OCI-LY7 (cell line): ENCODE results near the gene MACC1. TPM values are rescaled to one million over a fixed set of nuclear protein-coding genes. Genes with fewer than 3 reads are reported as not detected.

Experiments
- BruUV-seq: library from RNA; stranded (reverse); fragments of 400-500 nt; replicated peaks from 2 replicates; lab custom pipeline; 2021; lab: Mats Ljungman, UMichigan
- CTCF ChIA-PET: fragments of 300-600 bp; sonication (Branson Sonifier 250); formaldehyde crosslinking; loops from one replicate; lab custom pipeline; 2022; ENCODE audit warnings: antibody characterized with exemption; ENCODE audit not compliant: unreplicated experiment; lab: Charles Lee
- POLR2A ChIA-PET: fragments of 300-600 bp; sonication (Branson Sonifier 250); formaldehyde crosslinking; loops from one replicate; lab custom pipeline; 2022; ENCODE audit warnings: antibody characterized with exemption; lab: Charles Lee
- DNase-seq: peaks from one replicate; pipeline ENCODE4 v3.0.0-alpha.2; 2015; ENCODE audit warnings: low spot score
- H2AFZ ChIP-seq: fragments of 200-600 bp; sonication (generic), shearing (Covaris generic); 2 replicates; pipeline ENCODE4 v1.6.1; 2014; ENCODE audit warnings: mild to moderate bottlenecking, antibody characterized with exemption, low read length, moderate library complexity
- H3K27ac ChIP-seq: fragments of 200-600 bp; sonication (generic); 2 replicates; pipeline ENCODE4 v1.5.1; 2014; ENCODE audit warnings: mixed run types, low read depth, mild to moderate bottlenecking, moderate library complexity, low read length, inconsistent platforms; ENCODE audit not compliant: poor library complexity, severe bottlenecking
- H3K36me3 ChIP-seq: fragments of 200-600 bp; sonication (generic); 2 replicates; pipeline ENCODE4 v1.6.1; 2014; ENCODE audit warnings: mild to moderate bottlenecking, antibody characterized with exemption, low read length, moderate library complexity, mixed read lengths; ENCODE audit not compliant: insufficient read depth
- H3K4me1 ChIP-seq: fragments of 200-600 bp; sonication (generic); 2 replicates; pipeline ENCODE4 v1.5.1; 2014; ENCODE audit warnings: mild to moderate bottlenecking, low read length; ENCODE audit not compliant: insufficient read depth, poor library complexity, severe bottlenecking
- H3K4me2 ChIP-seq: fragments of 200-600 bp; sonication (generic); 2 replicates; pipeline ENCODE4 v1.6.1; 2014; ENCODE audit warnings: mild to moderate bottlenecking, low read length
- H3K4me3 ChIP-seq: fragments of 200-600 bp; sonication (generic); 2 replicates; pipeline ENCODE4 v1.5.1; 2014; ENCODE audit warnings: mild to moderate bottlenecking, low read depth, low read length; ENCODE audit not compliant: poor library complexity, severe bottlenecking
- H3K79me2 ChIP-seq: fragments of 200-600 bp; sonication (generic); 2 replicates; pipeline ENCODE4 v1.6.1; 2016; ENCODE audit warnings: low read depth, mild to moderate bottlenecking, low read length, moderate library complexity, mixed read lengths; ENCODE audit not compliant: insufficient read depth
- H3K9me2 ChIP-seq: fragments of 200-600 bp; sonication (generic); 2 replicates; pipeline ENCODE4 v1.6.1; 2016; ENCODE audit warnings: mild to moderate bottlenecking, low read length, mixed read lengths; ENCODE audit not compliant: insufficient read depth
- H3K9me3 ChIP-seq: fragments of 200-600 bp; sonication (generic); 2 replicates; pipeline ENCODE4 v1.6.1; 2014; ENCODE audit warnings: mild to moderate bottlenecking, mixed run types, low read length, mixed read lengths
- H4K20me1 ChIP-seq: fragments of 200-600 bp; sonication (generic); 2 replicates; pipeline ENCODE4 v1.6.1; 2014; ENCODE audit warnings: mild to moderate bottlenecking, antibody characterized with exemption, low read length, moderate library complexity, mixed read lengths; ENCODE audit not compliant: insufficient read depth
- EZH2phosphoT487 ChIP-seq: fragments of 200-600 bp; sonication (generic); IDR thresholded peaks from 2 replicates; pipeline ENCODE4 v1.6.1; 2018; ENCODE audit warnings: low read depth, borderline replicate concordance, mild to moderate bottlenecking, mixed run types, antibody characterized with exemption, low read length, moderate library complexity, mixed read lengths
- intact Hi-C: fragments of 100-400 bp; cut with micrococcal nuclease; formaldehyde crosslinking; loops from one replicate; pipeline ENCODE4 v1.10.0; 2022; ENCODE audit not compliant: unreplicated experiment
- total RNA-seq, 2 experiments: library from RNA; depleted of rRNA in 1 of 2; stranded (reverse); fragments of >200 nt in 1 of 2; shearing (Covaris generic) in 1 of 2; gene quantifications; 2 replicates each; pipeline ENCODE4 v1.2.3, GENCODE V29; 2014 to 2022
- TF ChIP-seq, protein P1 (sequence below): fragments of 200-600 bp; sonication (generic); conservative IDR thresholded peaks from 2 replicates; pipeline ENCODE4 v1.5.1; 2014; ENCODE audit warnings: mild to moderate bottlenecking, antibody characterized with exemption, low read length, moderate library complexity, mixed read lengths

The MACC1 gene
- total RNA-seq, 2 experiments from 2014 or later = 5.0 to 11.1 TPM

DNA sequence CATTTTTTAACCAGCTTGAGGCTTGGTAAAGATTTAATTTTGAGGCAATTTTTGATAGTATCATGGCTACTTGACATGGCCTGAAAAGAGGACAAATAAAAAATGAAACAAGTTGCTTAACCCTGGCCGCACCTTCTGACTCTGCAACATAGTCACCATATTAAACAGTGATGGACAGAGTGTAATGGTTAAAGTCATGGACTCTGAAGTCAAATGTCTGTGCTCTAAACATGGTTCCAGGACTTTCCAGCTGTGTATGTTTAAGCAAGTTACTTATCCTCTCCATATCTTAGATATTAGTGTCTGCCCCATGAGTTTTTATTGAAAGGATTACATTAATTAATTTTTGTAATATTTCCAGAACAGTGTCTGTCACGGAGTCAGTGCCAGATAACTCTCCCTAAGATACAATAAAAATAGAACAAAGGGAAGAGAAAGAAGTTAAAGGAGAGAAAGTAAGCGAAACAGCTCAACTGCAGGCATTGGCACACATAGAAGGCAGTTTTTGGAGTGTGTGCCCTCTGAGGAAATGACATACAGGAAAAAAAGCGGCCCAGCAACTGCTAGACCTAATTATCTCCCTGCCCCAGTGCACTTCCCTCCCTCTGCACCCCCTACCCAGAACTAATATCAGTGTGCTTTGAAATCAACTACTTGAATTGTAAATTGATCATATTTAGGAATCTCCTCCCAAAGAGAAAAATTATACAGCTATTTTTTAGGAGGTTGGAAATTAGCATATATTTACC lies 65.3 kb downstream of the MACC1 start:
- no peak overlapping the region for H2AFZ ChIP-seq
- H3K9me3 ChIP-seq = no peaks in the 10 kb centered on the region
- H3K27ac ChIP-seq = no peak overlapping the region
- H3K4me1 ChIP-seq = no peaks in the 10 kb centered on the region
- intact Hi-C loops = no loop called here
- ChIA-PET POLR2A (interaction anchor here (1.1 to 1.2 kb wide), 2 partner anchors 17 to 96 kb away, joined by 3 to 4 read pairs; no protein-coding TSS in a partner anchor), CTCF (no interaction called here)
- BruUV-seq = no TSS peak
- no peak for DNase-seq
- no peak overlapping the region for H3K4me2 ChIP-seq
- no peak for TF ChIP-seq EZH2phosphoT487
- TF ChIP-seq, protein P1, sequence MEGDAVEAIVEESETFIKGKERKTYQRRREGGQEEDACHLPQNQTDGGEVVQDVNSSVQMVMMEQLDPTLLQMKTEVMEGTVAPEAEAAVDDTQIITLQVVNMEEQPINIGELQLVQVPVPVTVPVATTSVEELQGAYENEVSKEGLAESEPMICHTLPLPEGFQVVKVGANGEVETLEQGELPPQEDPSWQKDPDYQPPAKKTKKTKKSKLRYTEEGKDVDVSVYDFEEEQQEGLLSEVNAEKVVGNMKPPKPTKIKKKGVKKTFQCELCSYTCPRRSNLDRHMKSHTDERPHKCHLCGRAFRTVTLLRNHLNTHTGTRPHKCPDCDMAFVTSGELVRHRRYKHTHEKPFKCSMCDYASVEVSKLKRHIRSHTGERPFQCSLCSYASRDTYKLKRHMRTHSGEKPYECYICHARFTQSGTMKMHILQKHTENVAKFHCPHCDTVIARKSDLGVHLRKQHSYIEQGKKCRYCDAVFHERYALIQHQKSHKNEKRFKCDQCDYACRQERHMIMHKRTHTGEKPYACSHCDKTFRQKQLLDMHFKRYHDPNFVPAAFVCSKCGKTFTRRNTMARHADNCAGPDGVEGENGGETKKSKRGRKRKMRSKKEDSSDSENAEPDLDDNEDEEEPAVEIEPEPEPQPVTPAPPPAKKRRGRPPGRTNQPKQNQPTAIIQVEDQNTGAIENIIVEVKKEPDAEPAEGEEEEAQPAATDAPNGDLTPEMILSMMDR = no peak
- no peaks in the 10 kb centered on the region for H3K9me2 ChIP-seq
- H3K79me2 ChIP-seq = no peaks in the 10 kb centered on the region
- no peaks in the 10 kb centered on the region; the same call in 1 of the 2 replicates for H3K36me3 ChIP-seq
- H3K4me3 ChIP-seq = no peak overlapping the region
- H4K20me1 ChIP-seq = no peaks in the 10 kb centered on the region

DNA sequence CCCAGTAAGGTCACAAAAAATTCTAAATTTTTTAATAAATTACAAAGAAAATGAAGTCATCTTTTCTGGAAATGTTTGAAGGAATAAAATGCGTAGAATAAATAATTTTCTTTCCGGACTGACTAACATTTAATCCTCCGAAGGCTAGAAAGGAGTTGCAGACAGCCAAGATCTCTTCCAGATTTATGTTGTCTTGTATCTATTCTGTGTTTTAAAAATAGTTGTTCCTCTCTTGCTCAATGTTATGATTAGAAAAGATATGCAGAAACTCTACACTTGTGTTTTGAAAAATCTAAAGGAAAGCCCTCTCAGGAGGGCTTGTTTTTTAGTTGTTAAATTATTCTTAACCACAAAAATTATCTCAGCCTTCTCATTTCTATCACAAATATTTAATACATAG lies 70.7 kb downstream of the MACC1 start:
- ChIA-PET CTCF (no interaction called here), POLR2A (interaction anchor here (0.6 kb wide), 1 partner anchor 1496 kb away, joined by 3 read pairs; no protein-coding TSS in a partner anchor)
- H3K79me2 ChIP-seq = no peaks in the 10 kb centered on the region
- no TSS peak for BruUV-seq
- no peaks in the 10 kb centered on the region for H4K20me1 ChIP-seq
- no peak overlapping the region for H2AFZ ChIP-seq
- no peak overlapping the region for H3K4me3 ChIP-seq
- no peak overlapping the region for H3K27ac ChIP-seq
- H3K9me3 ChIP-seq = no peaks in the 10 kb centered on the region
- no peak for DNase-seq
- TF ChIP-seq, protein P1 = no peak
- TF ChIP-seq EZH2phosphoT487 = no peak
- no peaks in the 10 kb centered on the region for H3K9me2 ChIP-seq
- no peaks in the 10 kb centered on the region; the same call in 1 of the 2 replicates for H3K36me3 ChIP-seq
- intact Hi-C loops = no loop called here
- no peak overlapping the region for H3K4me2 ChIP-seq
- H3K4me1 ChIP-seq = no peaks in the 10 kb centered on the region

DNA sequence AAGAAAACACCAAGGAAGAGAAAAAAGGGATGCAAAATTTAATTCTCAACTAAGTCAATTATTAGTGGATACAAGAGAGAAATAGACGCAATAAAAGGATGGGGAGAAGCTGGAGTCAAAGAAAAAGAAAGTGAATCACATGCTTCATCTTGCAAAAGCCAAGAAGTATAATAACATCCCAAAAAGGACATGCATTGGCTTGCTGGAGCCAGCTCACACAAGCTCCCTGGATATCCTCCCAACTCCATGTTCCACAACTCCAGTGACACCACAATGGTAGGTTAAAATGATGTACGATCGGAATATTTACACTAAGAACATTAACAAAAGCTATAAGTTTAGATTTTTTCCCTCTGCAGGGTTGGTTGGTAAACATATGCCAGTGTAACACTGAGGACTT lies 72.4 kb downstream of the MACC1 start:
- Histone ChIP-seq H3K36me3 (no peaks in the 10 kb centered on the region), H3K9me2 (no peaks in the 10 kb centered on the region), H3K4me1 (no peaks in the 10 kb centered on the region), H3K4me2 (no peak overlapping the region), H3K9me3 (no peaks in the 10 kb centered on the region), H4K20me1 (no peaks in the 10 kb centered on the region), H3K79me2 (no peaks in the 10 kb centered on the region), H2AFZ (no peak overlapping the region), H3K27ac (no peak overlapping the region), H3K4me3 (no peak overlapping the region)
- ChIA-PET POLR2A (interaction anchor here (0.6 to 1.3 kb wide), 2 partner anchors 30 to 162 kb away, joined by 3 to 4 read pairs; no protein-coding TSS in a partner anchor), CTCF (no interaction called here)
- TF ChIP-seq EZH2phosphoT487 = no peak
- TF ChIP-seq, protein P1 = no peak
- no TSS peak for BruUV-seq
- no peak for DNase-seq
- intact Hi-C loops = no loop called here
